Large intestine (tissue), 3 donors: ENCODE data around the gene LYRM2. TPM values are rescaled to one million over a fixed set of nuclear protein-coding genes. Genes with fewer than 3 reads are reported as not detected.

ENCODE experiments used
- DNase-seq, 2 donors: peaks; one replicate each; pipeline versions ENCODE4 v3.0.0 to v3.0.0-alpha.2; 2013
- H3K27ac ChIP-seq: one replicate; pipeline ENCODE4 v1.5.1; 2013; ENCODE audit warnings: low read length
- H3K27me3 ChIP-seq: 2 replicates; pipeline ENCODE4 v1.6.1; 2013; ENCODE audit warnings: low read length; ENCODE audit not compliant: control insufficient read depth, insufficient read depth
- H3K36me3 ChIP-seq: 2 replicates; pipeline ENCODE4 v1.6.1; 2013; ENCODE audit warnings: low read length; ENCODE audit not compliant: control insufficient read depth, insufficient read depth
- H3K4me1 ChIP-seq: one replicate; pipeline ENCODE4 v1.6.1; 2013; ENCODE audit warnings: low read length; ENCODE audit not compliant: control insufficient read depth, insufficient read depth
- H3K4me3 ChIP-seq: one replicate; pipeline ENCODE4 v1.5.1; 2013; ENCODE audit warnings: low read length
- H3K9me3 ChIP-seq: one replicate; pipeline ENCODE4 v1.6.1; 2013; ENCODE audit warnings: mild to moderate bottlenecking, low read depth, low read length, moderate library complexity; ENCODE audit not compliant: control insufficient read depth
- WGBS: methylation state at CpG from one replicate; pipeline ENCODE4 v1.1.5; 2013; ENCODE audit warnings: low lambda C conversion rate; ENCODE audit not compliant: insufficient coverage; 5-methylcytosine and 5-hydroxymethylcytosine counted together
- polyA plus RNA-seq: library from polyadenylated mRNA; unstranded; fragments of 120-200 nt; gene quantifications from one replicate; pipeline ENCODE4 v1.2.1, GENCODE V29; 2013

The LYRM2 gene
- polyA plus RNA-seq, 1 donor, result 39.3 TPM

DNA sequence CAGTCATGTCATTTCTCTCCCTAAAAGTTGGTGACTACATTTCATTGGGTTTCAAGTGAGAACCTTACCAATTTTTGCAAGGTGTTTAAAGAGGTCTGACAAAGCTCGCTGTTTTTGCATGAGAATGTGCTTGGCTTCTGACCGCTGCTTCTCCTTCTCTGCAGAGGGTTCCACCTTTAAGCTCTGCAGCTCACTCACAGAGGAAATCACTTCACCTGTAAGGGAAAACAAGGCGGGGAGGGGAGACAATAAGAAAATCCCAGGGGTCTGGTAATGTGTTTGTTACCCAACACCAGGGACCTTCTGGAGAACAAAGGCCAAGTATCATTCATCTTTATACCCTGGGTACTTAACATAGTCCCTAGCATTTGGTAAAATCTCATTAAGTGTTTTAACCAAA lies 40.0 kb upstream of the LYRM2 start:
- H3K36me3 ChIP-seq, result peaks cover 86% of the 10 kb centered on the region

DNA sequence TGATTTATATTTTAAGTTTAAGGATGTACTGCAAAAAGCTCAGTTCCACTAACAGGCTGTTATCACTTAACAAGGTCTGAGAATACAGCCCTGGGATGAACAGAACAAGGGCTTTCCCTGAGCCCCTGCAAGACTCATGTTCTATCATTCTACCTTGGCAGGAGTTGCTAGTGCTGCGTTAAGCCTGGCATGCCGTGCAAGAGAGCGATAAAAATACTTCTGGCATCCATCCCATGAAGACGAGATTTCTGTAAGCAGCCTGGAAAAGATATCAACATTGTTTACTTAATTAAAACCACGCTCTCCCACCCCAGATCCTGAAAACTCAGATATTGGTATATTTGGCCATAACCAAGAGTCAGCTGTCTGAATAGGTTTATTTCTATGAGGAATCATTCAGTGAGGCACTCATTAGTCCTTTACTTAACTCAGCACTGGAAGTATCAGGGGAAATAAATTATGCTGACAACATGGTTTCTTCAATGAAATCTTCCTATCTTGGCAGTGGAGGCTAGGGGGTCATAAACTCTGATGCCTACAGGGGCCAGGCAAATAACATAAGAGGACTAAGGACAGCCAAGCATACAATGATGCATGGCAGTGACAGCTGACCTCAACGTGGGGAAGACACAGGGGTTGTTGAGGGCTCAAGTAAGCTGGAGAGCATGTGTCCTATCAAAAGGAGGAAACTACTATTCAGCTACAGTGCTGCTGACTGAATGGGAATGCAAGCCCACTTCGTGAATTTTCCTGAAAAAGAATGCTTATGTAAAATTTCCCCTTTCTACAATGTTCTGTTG lies 37.6 kb upstream of the LYRM2 start:
- Histone ChIP-seq H3K27ac (no peak overlapping the region), H3K27me3 (no peaks in the 10 kb centered on the region), H3K36me3 (peaks cover 90% of the 10 kb centered on the region), H3K4me1 (no peaks in the 10 kb centered on the region), H3K9me3 (no peaks in the 10 kb centered on the region), H3K4me3 (no peak overlapping the region)
- WGBS, result no CpG with 5 or more reads among the region's 7 CpGs
- DNase-seq, result no peak

More for the DNA sequence above, 40.0 kb upstream of the LYRM2 start:
- Histone ChIP-seq H3K27ac (no peak overlapping the region), H3K27me3 (no peaks in the 10 kb centered on the region), H3K4me3 (no peak overlapping the region), H3K4me1 (no peaks in the 10 kb centered on the region), H3K9me3 (no peaks in the 10 kb centered on the region)
- no peak for DNase-seq
- no CpG with 5 or more reads among the region's 3 CpGs for WGBS

DNA sequence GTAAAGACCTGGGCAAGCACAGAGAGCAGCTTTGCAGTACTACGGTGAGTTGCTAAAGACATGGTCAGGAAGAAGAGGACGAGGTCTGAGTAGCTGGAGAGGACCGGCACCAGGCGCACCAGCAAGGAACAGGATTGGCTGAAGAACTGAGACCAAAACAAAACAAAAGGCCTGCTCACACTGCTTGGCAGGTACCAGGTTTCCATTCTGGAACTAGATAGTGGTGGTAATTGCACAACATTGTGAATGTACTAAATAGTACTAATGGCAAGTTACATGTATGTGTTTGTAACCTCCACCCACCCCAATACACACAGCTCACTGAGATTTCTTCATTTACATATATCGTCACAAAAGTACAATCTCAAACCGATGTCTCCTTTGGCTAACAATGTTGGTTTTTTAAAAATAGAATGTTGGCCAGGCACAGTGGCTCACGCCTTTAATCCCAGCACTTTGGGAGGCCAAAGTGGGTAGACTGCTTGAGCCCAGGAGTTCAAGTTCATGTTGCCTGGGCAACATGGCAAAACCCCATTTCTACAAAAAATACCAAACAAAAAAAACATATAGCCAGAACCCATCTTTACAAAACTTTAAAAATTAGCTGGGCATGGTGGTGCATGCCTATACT lies 32.5 kb upstream of the LYRM2 start:
- Histone ChIP-seq H3K36me3 (peaks cover 65% of the 10 kb centered on the region), H3K27ac (no peak overlapping the region), H3K4me3 (no peak overlapping the region), H3K4me1 (no peaks in the 10 kb centered on the region), H3K9me3 (no peaks in the 10 kb centered on the region), H3K27me3 (no peaks in the 10 kb centered on the region)
- no peak for DNase-seq
- WGBS, result 93% methylated on average over 3 of the region's 7 CpGs

DNA sequence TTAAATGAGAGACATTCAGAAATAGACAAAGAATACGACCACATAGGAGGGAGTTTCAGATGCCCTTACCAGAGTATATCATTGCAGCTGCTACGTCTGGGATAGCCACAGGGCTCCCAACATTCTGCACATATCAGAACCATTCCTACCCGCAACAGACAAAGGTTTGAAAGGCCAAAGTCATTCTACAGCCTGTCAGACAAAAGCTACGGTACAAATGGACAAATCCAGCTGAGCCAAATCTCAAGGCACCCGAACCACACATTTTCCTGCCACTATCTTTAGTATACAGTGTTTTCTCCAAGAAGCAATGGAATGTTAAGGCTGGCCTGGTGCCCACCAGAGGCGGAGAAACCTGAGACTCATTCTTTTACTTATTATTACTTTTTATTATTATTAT lies 30.5 kb upstream of the LYRM2 start:
- Histone ChIP-seq H3K4me3 (no peak overlapping the region), H3K36me3 (peaks cover 54% of the 10 kb centered on the region), H3K27ac (no peak overlapping the region), H3K9me3 (no peaks in the 10 kb centered on the region), H3K4me1 (no peaks in the 10 kb centered on the region), H3K27me3 (no peaks in the 10 kb centered on the region)
- no peak for DNase-seq
- 67% methylated on average over 1 of the region's 6 CpGs for whole genome bisulfite sequencing

DNA sequence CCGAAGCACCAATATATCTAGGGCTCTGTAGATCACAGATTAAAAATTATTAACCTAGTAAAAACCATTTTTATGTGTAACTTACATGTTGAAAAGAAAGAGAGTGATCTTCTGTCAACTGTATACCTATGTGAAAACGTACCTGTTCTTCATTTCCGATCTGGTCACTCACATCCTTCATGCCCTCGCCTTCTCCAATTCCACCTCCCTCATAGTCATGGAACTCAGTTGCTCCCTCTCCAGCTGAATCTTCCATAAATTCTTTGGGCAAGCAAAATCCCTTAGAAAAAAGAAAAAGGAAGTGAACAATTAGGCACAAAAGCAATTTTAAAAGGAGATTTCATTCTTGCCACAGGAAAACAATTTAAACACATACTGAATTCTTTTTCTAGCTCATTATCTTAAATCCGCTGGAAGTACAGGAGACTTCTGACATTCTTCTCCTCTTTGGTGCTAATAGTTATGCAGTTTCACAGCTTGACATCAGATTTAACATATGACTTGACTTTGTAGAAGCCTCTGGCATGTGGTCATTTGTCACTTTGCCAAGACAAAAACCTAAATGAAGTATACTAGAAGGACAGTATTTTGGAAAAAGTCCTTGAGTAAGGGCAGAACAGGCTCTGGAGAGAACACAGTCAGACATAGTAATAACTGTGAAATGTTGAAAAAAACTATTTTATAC lies 29.5 kb upstream of the LYRM2 start:
- Histone ChIP-seq H3K36me3 (peaks cover 53% of the 10 kb centered on the region), H3K27ac (no peak overlapping the region), H3K27me3 (no peaks in the 10 kb centered on the region), H3K9me3 (no peaks in the 10 kb centered on the region), H3K4me1 (no peaks in the 10 kb centered on the region), H3K4me3 (no peak overlapping the region)
- DNase-seq, result no peak
- 81% methylated on average over 5 of the region's 5 CpGs for WGBS

DNA sequence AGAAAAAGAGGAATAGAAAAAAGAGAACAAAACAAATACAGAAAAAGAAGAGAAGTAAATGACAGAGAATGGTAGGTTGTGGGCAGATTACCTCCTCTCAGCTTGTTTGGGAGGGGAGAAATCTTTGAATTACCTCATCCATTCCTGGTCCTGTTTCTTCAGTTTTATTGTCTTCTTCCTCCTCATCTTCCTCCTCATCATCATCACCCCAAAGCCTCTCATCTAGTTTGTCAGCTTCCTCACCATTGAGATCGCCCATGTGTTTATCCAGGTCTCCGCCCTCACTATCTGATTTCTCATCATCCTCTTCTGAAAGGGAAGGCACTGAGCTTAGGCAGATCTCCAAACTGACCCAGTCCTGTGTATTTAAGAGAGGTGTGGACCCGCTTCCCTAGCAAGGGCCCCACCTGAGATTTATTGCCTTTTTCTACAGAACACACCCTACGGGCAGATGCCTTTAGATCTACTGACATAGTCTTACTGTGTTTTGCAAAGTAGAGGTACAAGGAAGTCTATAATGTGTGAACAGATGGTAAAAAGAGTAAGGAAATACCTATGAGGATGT lies 24.2 kb upstream of the LYRM2 start:
- Histone ChIP-seq H3K9me3 (no peaks in the 10 kb centered on the region), H3K36me3 (peaks cover 58% of the 10 kb centered on the region), H3K27me3 (no peaks in the 10 kb centered on the region), H3K4me1 (no peaks in the 10 kb centered on the region), H3K27ac (no peak overlapping the region), H3K4me3 (no peak overlapping the region)
- DNase-seq, result peak in 1 of 2 donors; percentile 33
- WGBS, result no CpG with 5 or more reads among the region's 4 CpGs

DNA sequence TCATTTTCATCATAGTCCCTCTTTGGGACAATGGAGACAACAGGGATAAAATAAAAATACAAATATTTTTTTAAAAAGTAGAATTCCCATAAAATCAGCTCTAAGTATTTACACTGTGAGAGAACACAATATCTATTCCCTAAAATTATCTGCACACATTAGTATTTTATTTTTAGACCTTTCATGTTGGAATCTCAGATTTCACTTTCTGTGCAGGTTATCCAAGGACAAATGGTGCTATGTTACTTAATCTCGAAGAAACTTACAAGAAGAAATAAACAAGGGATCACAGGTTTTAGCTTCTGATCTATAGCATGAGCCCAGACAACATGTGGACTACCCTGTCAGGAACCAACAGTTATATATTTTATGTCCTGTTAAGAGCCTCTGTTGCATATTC lies 23.0 kb upstream of the LYRM2 start:
- Histone ChIP-seq H3K9me3 (no peaks in the 10 kb centered on the region), H3K27me3 (no peaks in the 10 kb centered on the region), H3K36me3 (peaks cover 66% of the 10 kb centered on the region), H3K4me3 (no peak overlapping the region), H3K27ac (no peak overlapping the region), H3K4me1 (no peaks in the 10 kb centered on the region)
- DNase-seq, result no peak
- WGBS, result 100% methylated on average over 1 of the region's 1 CpG

DNA sequence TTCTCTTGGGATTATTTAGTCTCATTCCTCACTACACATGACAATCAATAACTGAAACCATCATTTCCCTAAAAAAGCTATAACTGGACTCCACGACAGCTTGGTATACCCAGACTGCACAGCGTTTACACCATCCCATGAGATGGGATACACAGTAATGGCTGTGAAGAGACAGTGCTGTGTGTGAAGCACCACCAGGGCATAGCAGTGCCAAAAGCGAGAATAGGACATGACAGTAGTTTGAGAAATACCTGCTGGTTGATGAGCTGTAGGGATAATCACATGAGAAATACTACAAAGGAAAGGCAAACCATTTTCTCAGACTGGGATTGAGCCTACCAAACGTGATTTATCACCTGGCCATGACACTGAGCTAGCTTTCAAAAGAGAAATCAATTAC lies 22.4 kb upstream of the LYRM2 start:
- no peak for DNase-seq
- Histone ChIP-seq H3K4me3 (no peak overlapping the region), H3K4me1 (no peaks in the 10 kb centered on the region), H3K27me3 (no peaks in the 10 kb centered on the region), H3K27ac (no peak overlapping the region), H3K36me3 (peaks cover 69% of the 10 kb centered on the region), H3K9me3 (no peaks in the 10 kb centered on the region)
- WGBS, result no CpG with 5 or more reads among the region's 4 CpGs

DNA sequence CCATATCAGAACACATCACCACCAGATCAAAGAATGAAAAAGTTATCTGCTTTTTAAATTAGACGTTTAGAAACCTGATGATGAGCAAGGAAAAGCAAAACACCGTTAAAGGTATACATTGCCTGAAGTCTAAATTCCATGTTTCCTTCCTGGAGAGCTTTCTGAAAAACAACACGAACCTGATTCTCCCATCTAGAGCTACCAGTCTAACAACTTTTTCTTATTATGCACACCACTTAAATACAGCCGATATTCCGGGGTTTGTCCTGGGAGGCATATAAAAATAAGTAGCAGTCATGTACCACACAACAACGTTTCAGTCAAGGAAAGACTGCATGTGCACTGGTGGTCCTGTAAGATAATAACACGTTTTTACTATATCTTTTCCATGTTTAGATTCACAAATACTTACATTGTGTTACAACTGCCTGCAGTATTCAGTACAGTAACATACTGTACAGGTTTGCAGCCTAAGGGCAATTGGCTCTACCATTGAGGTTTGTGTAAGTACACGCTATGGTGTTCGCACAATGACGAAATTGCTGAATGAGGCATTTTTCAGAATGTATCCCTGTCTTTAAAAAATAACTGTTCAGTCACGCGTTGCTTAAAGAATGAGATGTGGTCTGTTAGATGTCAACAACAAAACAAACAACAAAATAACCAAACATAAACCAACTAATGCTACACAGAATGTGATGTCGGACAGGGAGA lies 19.1 kb upstream of the LYRM2 start:
- DNase-seq, result no peak
- no peaks in the 10 kb centered on the region for H3K27me3 ChIP-seq
- H3K4me1 ChIP-seq, result no peaks in the 10 kb centered on the region
- no peak overlapping the region for H3K27ac ChIP-seq
- H3K36me3 ChIP-seq, result peaks cover 77% of the 10 kb centered on the region
- no peaks in the 10 kb centered on the region for H3K9me3 ChIP-seq
- WGBS, result 100% methylated on average over 2 of the region's 13 CpGs
- no peak overlapping the region for H3K4me3 ChIP-seq

DNA sequence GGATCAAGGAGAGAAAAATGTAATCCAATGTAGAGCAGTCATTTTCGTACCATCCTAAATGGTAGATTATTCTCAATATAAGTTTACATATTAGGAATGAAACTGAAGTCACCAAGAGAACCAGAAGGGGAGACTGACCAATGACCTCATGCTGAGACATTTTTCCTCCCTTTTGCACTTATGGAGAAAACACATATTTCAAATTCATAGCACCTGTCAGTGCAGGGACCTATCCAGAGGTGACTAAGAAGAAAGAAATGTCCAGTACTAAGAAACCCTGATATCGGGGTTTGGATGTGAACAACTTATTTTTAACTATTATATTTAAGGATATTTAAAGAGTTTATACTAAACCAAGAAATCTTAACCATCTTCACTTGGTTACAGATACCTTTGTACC lies 16.6 kb upstream of the LYRM2 start:
- Histone ChIP-seq H3K4me1 (no peaks in the 10 kb centered on the region), H3K27me3 (no peaks in the 10 kb centered on the region), H3K27ac (no peak overlapping the region), H3K9me3 (no peaks in the 10 kb centered on the region), H3K4me3 (no peak overlapping the region), H3K36me3 (peaks cover 77% of the 10 kb centered on the region)
- DNase-seq, result no peak
- WGBS, result no CpG with 5 or more reads among the region's 2 CpGs
